HEK293T (cell line): Measurements from ENCODE around the gene WNT5B.

Experiments
- ARNT ChIP-seq: fragments of 450-650 bp; IDR thresholded peaks from 2 replicates; pipeline ENCODE4 v1.6.1; 2017; ENCODE audit warnings: mild to moderate bottlenecking
- BHLHE40 ChIP-seq: fragments of 450-650 bp; IDR thresholded peaks from 2 replicates; pipeline ENCODE4 v1.6.1; 2016; ENCODE audit warnings: mild to moderate bottlenecking, moderate library complexity, borderline replicate concordance
- CTBP1 ChIP-seq: fragments of 450-650 bp; IDR thresholded peaks from 2 replicates; pipeline ENCODE4 v1.6.1; 2016; ENCODE audit warnings: borderline replicate concordance
- FOXA1 ChIP-seq: fragments of 450-650 bp; IDR thresholded peaks from 2 replicates; pipeline ENCODE4 v1.6.1; 2016; ENCODE audit warnings: mild to moderate bottlenecking
- FOXK2 ChIP-seq: fragments of 450-650 bp; IDR thresholded peaks from 2 replicates; pipeline ENCODE4 v1.6.1; 2016; ENCODE audit warnings: mild to moderate bottlenecking
- FOXM1 ChIP-seq: fragments of 450-650 bp; IDR thresholded peaks from 2 replicates; pipeline ENCODE4 v1.6.1; 2017; ENCODE audit warnings: mild to moderate bottlenecking, borderline replicate concordance
- L3MBTL2 ChIP-seq: fragments of 450-650 bp; conservative IDR thresholded peaks from 2 replicates; pipeline ENCODE4 v1.6.1; 2016; ENCODE audit warnings: mild to moderate bottlenecking
- LEF1 ChIP-seq: fragments of 450-650 bp; IDR thresholded peaks from 2 replicates; pipeline ENCODE4 v1.6.1; 2017; ENCODE audit warnings: mild to moderate bottlenecking, borderline replicate concordance
- NFRKB ChIP-seq: fragments of 450-650 bp; IDR thresholded peaks from 2 replicates; pipeline ENCODE4 v1.6.1; 2016; ENCODE audit warnings: mild to moderate bottlenecking, moderate library complexity
- SP1 ChIP-seq: fragments of 450-650 bp; IDR thresholded peaks from 2 replicates; pipeline ENCODE4 v1.6.1; 2017
- SUZ12 ChIP-seq: fragments of 450-650 bp; IDR thresholded peaks from 2 replicates; pipeline ENCODE4 v1.6.1; 2016; ENCODE audit warnings: mild to moderate bottlenecking
- TARDBP ChIP-seq: fragments of 450-650 bp; IDR thresholded peaks from 2 replicates; pipeline ENCODE4 v1.6.1; 2016
- ZNF384 ChIP-seq: fragments of 450-650 bp; IDR thresholded peaks from 2 replicates; pipeline ENCODE4 v1.6.1; 2016
- TF ChIP-seq, protein P1 (sequence below): fragments of 450-650 bp; IDR thresholded peaks from 2 replicates; pipeline ENCODE4 v1.6.1; 2016

DNA sequence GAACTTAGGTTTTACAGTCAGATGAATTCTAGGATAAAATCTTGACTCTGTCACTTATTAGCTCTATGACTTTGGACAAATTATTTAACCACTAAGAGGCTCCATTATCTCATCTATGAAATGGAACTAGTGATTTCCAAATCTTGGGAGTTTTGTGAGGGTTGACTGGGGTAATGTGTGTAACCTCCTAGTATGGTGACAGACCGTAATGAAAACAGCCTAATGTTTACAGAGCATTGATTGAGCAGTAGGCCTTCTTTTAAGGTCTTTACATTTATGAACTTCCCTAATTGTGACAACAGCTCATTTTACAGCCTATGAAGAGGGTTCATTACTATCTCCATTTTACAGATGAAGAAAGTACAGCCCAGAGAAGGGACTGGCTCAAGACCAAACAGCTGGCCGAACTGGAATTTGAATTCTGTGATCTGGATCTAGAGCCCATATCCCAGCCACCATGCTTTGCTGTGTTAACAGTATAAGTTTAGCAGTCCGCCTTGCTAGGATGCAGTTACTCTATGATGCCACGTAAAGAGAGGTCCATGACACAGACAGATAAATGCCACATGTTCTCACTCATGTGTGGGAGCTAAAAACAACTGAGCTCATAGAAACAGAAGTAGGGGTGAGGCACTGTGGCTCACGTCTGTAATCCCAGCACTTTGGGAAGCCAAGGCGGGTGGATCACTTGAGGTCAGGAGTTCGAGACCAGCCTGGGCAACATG lies 25.6 kb upstream of the WNT5B start:
- TF ChIP-seq TARDBP = no peak
- no peak for TF ChIP-seq FOXK2
- TF ChIP-seq CTBP1 = no peak
- no peak for TF ChIP-seq L3MBTL2
- no peak for TF ChIP-seq ARNT
- TF ChIP-seq, protein P1, sequence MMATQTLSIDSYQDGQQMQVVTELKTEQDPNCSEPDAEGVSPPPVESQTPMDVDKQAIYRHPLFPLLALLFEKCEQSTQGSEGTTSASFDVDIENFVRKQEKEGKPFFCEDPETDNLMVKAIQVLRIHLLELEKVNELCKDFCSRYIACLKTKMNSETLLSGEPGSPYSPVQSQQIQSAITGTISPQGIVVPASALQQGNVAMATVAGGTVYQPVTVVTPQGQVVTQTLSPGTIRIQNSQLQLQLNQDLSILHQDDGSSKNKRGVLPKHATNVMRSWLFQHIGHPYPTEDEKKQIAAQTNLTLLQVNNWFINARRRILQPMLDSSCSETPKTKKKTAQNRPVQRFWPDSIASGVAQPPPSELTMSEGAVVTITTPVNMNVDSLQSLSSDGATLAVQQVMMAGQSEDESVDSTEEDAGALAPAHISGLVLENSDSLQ = no peak
- no peak for TF ChIP-seq SUZ12
- TF ChIP-seq FOXA1 = no peak
- TF ChIP-seq FOXM1 = no peak
- TF ChIP-seq LEF1 = no peak
- no peak for TF ChIP-seq SP1
- no peak for TF ChIP-seq NFRKB
- TF ChIP-seq BHLHE40 = no peak
- TF ChIP-seq ZNF384 = no peak
